ENCODE measurements around the gene CFAP119.

CFAP119 gene

DNA sequence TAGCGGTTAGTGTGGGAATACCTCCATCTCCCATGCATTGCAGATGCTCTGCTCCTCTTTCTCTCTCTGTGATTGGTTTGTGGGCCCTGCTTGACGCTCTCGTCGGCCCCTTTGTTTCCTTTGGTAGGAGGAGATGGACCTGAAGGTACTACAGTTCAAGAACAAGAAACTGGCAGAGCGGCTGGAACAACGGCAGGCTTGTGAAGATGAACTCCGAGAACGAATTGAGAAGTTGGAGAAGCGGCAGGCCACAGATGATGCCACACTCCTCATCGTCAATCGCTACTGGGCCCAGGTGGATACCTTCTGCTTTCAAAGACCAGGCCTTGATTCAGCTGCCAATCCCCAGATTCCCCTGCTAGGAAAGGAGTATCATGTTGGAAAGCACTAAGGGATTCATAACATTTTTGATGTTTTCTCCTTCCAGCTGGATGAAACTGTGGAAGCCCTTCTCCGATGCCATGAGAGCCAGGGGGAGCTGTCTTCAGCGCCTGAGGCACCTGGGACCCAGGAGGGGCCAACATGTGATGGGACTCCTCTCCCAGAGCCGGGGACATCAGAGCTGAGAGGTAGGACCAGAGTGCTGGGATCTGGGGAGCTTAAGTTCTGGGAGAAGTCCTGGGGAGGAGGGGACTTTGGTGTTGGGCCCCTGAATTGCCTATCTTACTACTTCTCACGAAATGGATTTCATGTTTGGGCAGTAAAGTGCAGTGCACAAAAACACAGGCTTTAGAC, 1.3 kb upstream of the CFAP119 start:
- no peak for DNase-seq (ENCODE audit: low read depth in 2 of 2)

DNA sequence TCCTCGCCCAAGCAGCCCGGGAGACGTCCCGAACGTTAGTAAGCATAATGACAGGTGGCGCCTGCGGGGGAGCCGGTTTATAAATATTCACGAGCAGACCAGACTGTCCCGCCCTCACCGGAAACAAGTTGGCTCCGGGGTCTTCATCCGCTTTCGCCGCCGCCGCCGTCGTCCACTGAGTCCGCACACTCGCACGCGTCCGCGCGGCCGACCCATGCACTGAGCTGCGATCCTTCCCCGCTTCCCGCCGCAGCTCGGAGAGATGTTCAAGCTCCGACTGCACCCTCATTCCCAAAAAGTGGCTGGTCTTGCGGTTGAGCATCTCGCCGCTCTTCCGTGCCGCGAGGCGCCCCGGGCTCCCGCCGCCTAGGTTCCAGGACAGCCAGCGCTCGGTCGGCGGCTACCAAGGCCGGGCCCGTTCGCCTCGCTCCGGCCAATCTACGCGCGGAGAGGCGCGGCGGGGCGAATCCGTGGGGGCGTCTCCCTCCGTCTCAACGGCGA, 385 bp downstream of the CFAP119 start:
- DNase-seq (ENCODE audit: low read depth in 2 of 2), result peak in 1 of 2 donors; percentile 21

DNA sequence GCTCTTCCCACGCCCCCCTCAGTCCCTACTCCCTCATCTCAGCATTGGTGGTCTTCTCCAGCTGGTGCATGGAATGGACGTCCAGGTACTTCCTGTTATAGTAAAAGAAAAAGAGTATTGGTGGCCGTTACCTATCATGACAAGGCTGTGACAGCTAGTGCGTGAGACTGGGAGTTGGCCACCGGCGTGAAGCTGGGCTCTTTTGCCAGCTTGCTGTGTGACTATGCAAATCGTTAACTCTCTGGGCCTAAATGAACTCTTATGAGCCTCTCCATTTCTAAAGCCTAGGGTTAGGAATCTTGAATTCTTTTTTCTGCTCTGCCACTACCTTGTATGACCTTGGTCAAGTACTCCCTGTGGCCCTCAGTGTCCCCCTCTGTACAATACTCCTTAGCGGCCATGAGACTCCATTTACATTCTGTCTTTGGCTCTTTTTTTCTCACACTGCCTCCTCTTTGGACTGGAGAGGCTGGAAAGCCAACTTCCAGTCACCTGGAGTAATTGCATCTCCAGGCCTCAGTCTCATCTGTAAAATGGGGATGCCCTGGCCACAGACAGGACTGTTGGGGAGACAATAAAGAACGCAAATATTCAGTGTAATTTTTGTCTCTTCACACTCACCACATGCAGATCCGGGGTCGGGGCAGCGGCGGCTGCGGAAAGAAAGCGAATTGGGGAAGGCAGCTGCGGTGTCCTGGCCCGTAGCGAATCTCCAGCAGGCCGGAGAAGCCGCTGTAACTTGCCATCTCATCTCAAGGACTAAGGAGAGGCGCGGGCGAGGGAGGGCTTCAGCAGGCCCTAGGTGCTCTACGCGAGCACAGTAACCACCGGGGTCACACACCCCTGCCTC, 1.1 kb downstream of the CFAP119 start:
- no peak for DNase-seq (ENCODE audit: low read depth in 2 of 2)

DNA sequence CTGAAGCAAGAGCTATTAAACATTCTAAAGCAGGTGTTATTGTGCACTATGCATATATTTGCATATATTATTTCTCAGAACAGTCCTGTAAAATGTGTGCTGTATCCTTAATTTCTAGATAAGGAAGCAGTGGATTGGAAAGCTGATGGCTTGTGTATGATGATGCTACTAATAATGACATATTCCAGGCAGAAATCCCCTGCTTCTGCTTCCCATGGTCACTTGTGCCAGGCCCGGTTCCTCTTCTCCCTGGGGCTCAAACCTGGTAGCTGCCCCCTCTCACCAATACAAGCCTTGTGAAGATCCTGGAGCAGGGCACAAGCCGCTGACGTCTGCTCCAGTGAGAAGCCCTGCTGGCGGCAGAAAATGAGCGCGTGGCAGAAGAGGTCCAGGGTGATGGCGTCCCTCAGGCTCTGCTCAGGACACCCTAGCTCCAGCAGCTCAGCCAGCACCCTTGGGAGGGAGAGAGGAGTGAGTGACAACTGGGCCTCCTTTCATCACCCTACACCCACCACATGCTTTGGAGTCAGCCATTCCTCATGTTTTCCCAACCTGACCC, 1.8 kb downstream of the CFAP119 start:
- DNase-seq (ENCODE audit: low read depth in 2 of 2), result no peak

DNA sequence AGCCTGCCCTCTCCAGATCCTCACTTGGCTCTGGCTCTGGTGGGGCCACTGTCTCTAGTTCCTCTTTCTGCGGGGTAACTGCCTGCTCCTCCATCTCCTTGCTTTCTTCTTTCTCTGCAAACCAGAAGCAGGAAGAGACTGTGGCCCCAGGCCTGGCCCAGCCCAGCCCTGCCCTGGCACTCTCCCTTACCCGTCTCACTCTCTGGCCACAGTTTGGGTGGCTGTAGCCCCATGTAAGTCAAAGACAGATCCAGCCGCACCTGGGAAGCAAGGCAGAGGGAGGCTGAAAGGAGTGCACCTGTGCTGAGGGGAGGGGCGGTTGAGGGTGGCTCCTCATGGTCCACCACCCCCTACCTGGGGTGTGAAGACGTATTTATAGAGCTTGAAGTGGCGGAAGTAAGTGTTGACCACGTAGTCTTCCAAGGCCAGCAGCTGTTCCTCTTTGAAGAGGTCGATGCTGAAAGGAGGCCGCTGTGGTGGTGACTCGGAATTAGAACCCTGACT, 2.8 kb downstream of the CFAP119 start:
- no peak for DNase-seq (ENCODE audit: low read depth in 2 of 2)

DNA sequence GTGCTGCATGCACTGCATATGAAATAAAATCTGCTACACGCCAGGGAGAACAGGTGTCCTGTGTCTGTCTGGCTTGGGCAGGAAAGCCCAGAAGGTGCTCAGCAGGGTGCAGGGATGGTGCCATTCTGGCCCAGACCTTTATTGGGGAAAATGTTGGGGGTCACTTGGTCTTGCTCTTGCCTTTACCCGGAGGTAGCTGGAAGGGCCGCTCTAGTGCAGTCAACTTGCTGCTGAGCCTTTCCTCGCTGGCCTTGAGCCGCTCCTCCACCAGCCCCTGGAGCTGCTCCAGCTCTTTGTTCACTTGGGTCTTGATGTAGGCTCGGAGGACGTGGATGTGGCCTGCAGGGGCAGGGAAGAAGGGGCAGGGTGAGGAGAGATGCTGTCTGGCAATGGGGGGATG, 4.5 kb downstream of the CFAP119 start:
- no peak for DNase-seq (ENCODE audit: low read depth in 2 of 2)

DNA sequence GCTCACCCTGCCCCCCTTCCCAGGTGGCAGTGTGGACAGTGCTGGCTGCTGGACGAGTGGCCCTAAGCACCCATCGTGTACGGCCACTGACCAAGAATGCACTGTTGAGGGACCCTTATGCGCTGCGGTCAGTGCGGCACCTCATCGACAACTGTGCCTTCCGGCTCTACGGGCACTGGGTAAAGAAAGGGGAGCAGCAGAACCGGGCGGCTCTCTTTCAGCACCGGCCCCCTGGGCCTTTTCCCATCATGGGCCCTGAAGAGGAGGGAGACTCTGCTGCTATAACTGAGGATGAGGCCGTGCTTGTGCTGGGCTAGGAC, 5.1 kb downstream of the CFAP119 start:
- no peak for DNase-seq (ENCODE audit: low read depth in 2 of 2)

DNA sequence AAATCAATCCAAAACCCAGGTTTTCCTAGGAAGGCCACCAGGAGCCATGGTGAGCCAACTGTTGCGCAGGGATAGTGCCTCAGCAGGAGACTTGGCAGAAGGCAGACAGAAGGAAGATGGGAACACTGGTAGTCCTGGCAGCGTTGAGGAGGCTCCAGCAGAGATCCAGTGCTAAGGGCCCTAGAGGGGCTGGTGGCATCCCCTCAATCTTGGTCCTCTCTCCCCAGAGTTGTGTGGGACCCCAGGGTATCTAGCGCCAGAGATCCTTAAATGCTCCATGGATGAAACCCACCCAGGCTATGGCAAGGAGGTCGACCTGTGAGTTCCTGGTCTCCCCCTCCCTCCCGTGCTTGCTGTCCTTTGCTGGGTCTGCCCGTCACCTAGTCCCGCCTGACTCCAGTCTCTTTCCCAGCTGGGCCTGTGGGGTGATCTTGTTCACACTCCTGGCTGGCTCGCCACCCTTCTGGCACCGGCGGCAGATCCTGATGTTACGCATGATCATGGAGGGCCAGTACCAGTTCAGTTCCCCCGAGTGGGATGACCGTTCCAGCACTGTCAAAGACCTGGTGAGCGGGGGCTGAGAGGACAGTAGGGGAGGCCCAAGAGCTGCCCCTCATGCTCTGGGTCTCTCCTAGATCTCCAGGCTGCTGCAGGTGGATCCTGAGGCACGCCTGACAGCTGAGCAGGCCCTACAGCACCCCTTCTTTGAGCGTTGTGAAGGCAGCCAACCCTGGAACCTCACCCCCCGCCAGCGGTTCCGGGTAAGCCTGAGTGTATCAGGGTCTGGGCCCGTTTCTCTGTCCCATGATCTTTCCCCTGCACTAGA, 5.7 kb downstream of the CFAP119 start:
- DNase-seq (ENCODE audit: low read depth in 2 of 2), result no peak

DNA sequence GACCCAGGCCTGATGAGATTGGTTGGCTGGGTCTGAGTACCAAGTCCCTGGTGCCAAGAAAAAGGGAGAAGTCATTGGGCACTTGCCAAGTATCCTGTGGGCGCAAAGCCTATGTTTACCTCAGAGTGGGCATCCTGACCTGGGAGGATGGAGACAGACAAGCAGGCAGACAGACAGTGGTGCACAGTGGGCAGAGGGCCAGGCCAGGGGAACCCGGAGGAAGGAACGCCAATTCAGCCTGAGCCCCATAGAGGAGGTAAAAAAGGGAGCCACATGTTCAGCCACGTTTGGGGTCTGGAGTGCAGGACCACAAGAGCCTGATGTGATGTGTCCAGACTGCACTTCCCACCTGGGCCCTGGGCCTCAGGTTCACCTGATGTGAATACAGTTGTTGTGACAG, 8.3 kb downstream of the CFAP119 start:
- DNase-seq (ENCODE audit: low read depth in 2 of 2), result no peak

DNA sequence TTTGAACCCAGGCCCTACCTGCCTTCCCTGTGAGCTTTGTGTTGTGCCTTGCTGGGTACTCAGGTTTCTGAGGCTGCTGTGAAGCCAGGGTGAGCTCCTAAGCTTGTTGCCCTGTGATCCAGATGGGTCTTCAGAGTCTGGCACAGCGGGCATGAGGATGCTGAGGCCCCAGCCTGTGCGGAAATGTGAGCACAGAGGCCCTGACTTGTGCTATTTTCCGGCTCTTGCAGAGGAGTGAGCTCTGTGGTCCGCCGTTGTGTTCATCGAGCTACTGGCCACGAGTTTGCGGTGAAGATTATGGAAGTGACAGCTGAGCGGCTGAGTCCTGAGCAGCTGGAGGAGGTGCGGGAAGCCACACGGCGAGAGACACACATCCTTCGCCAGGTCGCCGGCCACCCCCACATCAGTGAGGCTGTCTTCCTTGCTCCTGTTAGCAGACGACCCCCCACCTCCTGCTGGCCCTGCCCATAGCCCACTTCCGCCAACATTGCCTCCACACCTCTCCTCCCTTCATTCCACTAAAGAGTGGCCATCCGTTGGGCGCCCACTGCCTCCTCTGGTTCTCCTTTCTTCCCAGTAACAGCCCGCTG, 10.9 kb downstream of the CFAP119 start:
- DNase-seq (ENCODE audit: low read depth in 2 of 2), result no peak

DNA sequence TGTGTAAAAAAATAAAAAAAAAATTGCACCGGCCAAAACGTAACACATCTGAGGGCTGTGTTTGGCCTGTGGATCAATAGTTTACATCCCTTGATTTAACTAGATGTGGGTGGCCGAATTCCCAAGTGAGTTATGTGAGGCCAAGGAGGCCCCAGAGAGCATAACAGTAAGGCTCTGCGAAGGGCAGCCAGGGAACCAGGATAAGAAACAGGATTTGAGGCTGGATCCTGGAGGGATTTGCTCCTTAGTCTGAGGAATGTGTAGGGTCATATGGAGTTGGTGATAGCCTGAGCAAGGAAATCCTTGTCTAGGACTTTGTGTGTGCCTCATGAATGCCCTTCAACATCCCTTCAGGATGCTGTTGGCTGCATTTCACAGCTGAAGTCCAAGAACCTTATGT, 11.7 kb downstream of the CFAP119 start:
- no peak for DNase-seq (ENCODE audit: low read depth in 2 of 2)

DNA sequence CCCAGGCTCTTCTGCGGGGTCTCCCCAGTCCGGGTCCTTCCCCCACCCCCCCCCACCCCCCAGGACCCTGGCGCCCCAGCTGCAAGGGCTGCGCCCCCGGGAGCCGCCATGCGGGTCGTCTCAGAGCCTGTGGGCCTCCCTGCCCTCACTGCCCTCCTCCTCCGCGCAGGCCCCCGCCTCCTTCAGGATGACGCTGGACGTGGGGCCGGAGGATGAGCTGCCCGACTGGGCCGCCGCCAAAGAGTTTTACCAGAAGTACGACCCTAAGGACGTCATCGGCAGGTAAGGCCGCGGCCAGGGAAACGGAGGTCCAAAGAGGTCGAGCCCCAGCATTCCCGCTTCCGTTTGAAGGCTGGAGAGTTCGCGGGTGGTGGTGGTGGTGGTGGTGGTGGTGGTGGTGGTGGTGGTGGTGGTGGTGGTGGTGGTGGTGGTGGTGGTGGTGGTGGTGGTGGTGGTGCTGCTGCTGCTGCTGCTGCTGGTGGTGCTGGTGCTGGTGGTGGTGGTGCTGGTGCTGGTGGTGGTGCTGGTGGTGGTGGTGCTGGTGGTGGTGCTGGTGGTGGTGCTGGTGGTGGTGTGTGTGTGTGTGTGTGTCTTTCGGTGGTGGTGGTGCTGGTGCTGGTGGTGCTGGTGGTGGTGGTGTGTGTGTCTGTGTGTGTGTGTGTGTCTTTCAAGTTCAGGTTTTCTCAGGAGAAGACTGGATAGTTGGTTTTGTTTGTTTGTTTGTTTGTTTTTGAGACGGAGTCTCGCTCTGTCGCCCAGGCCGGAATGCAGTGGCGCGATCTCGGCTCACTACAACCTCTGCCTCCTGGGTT, 13.0 kb downstream of the CFAP119 start:
- DNase-seq (ENCODE audit: low read depth in 2 of 2), result peak in 1 of 2 donors; percentile 10

DNA sequence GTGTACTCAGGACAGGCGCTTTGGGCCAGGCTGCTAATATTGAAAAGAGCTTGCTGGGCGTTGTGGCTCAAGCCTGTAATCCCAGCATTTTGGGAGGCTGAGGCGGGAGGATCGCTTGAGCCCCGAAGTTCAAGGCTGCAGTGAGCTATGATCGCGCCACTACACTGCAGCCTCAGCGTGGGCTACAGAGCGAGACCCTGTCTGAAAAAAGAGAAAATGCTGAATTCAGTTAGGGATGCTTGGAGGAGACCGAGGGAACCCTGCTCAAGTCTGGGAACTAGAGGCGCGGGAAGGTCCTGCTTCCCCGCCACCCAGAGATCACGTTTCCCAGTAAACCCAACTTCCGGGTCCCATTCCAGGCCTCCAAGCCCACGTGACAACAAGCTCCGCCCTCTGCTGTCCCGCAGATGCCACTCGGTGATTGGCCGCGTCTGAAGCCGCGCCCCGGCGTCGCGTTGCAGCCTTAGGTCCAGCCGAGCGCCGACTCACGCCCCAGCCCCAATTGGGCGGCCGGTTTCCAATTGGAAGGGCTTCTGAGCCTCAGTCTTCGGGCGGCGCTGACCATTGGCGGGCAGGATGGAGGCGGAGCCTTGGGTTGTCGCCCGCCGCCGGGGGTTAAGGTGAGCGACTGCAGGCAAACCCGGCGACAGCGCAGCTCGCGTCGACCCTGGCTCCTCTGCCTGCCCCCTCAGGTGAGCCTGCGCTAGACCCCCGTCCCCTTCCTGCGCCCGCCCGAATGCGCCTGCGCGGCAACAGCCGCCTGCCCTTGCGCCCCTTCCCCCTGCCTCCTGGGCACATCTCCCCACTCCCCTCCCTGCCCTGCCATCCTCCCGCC, 13.8 kb downstream of the CFAP119 start, which contains the start of gene PHKG2:
TSS of gene PHKG2 (plus strand) at position 627 of the 835 bp plus-strand sequence. CDS start 396 bp downstream, outside the sequence.
- peak; percentile 84 to 85 for DNase-seq (ENCODE audit: low read depth in 2 of 2)

DNA sequence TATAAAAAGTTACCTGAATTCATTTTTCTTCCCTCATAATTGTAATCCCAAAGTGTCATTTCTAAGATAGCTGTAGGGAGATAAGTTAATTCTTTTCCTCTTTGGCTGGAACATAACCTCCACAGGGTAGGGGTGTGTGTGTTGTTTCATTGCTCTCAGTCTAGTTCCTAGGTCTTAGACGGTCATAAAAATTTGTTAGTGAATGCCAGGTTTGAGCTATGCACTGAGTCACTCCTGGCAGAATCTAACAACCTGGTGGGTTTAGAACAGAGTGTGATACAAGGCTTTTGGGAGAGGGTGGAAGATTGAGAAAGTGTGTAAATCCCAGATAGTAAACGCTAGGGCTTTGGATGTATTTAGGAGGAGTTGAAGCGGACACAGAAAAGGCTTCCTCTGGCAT, 14.5 kb downstream of the CFAP119 start:
- no peak for DNase-seq (ENCODE audit: low read depth in 2 of 2)

DNA sequence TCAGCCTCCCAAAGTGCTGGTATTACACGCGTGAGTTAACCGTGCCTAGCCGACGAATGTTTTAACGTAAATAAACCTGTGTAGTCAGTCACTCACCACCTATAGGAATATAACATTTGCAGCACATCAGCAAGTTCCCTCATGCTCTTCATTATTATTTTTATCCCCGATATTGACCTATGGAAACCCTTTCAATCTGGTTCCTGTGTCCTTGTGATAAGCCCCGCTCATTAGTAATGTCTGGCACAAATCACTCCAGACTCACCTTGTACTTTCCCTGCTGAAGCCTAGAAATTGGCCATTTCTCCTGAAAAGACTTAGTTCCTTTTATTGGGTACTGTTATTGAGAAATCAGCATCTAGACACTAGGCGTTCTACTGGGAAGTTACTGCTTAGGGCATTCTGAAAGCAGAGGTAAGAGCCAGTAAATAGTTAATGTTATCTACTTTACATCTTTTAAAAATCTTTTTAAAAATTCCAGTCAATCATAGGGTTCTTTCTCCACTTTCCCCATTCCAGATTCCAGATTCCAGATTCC, 15.2 kb downstream of the CFAP119 start:
- no peak for DNase-seq (ENCODE audit: low read depth in 2 of 2)

DNA sequence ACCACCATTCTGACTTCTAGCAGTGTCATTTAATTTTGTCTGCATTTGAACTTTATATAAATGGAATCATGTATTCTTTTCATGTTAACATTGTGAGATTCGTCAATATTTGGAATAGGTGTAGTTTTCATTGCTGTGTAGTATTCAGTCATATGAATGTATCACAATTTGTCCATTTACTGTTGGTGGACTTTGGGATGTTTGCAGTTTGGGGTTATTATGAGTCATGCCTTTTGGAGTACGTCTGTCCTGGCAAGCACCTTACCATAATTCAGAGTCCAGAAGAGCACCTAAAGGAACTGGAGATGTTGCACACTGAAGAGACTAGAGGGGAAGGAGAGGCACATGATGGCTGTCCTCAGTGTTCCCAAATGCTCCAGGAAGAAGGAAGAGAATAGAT, 16.8 kb downstream of the CFAP119 start:
- DNase-seq (ENCODE audit: low read depth in 2 of 2), result no peak

DNA sequence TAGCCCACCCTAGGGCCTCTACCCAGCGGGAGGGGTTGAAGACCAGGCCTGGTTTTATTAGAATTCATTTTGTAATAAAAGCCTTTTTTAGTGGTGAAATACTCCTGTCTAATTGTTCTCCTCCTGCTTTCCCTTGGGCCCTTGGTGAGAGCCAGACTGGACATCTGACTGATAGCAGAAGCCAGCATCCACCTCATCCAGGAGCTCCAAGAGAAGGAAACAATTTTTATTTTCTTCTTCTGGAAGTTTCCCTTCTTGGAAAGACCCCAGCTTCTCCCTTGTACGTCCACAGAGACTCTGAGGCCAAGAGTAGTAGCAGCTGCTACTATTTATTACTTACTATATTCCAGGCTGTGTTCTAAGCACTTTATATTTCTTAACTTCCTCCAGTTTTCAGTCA, 17.7 kb downstream of the CFAP119 start:
- DNase-seq (ENCODE audit: low read depth in 2 of 2), result no peak

DNA sequence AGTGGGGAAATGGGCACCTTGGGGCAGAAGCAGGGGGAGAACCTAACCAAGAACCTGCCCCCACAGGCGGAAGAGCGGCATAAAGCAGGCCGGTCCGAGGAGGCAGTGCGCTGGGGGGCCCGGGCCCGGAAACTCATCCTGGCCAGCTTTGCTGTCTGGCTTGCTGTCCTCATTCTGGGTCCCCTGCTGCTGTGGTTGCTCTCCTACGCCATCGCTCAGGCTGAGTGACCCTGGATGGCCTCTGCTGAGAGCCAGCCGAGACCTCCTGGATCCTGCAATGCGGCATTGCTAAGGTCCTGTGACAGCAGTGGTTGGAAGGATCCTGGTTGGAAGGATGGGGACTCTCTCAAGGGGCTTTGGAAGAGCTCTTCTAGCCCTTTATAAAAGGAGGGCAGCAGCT, 18.1 kb downstream of the CFAP119 start:
- DNase-seq (ENCODE audit: low read depth in 2 of 2), result no peak

DNA sequence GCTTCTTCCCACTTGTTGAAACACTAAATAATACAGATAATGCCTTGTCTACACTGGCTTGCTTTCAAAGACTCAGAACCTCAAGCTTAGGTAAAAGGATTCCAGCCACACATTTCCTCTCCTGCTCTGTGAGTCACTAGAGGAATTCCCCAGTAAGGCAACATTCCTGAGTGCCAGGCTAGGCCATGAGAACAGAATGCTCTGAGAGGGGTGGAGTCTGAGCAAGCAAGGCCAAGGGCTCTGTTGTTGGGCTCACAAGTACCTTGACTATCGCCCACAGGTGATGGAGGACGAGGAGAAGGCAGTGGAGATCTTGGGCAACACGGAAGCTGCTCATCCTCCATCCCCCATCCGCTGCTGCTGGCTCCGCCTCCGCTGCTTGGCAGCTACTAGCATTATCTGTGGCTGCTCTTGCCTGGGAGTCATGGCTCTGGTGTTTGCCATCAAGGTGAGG, 20.4 kb downstream of the CFAP119 start:
- no peak for DNase-seq (ENCODE audit: low read depth in 2 of 2)

Data from stimulated activated CD8-positive, alpha-beta memory T cell treated with anti-CD3 and anti-CD28 coated beads, Interleukin-15, amount 100 ng/mL, for 4 hours (primary cell).